GM12891 (cell line): Measurements from ENCODE around the gene CHRM2.

Experiments used
- POLR2A ChIP-seq: IDR thresholded peaks from 2 replicates; pipeline ENCODE4 v1.6.1; 2011; ENCODE audit warnings: low read depth, low read length, control low read depth
- POLR2AphosphoS5 ChIP-seq: IDR thresholded peaks from 2 replicates; pipeline ENCODE4 v1.6.1; 2011; ENCODE audit warnings: low read depth, low read length, control low read depth

DNA sequence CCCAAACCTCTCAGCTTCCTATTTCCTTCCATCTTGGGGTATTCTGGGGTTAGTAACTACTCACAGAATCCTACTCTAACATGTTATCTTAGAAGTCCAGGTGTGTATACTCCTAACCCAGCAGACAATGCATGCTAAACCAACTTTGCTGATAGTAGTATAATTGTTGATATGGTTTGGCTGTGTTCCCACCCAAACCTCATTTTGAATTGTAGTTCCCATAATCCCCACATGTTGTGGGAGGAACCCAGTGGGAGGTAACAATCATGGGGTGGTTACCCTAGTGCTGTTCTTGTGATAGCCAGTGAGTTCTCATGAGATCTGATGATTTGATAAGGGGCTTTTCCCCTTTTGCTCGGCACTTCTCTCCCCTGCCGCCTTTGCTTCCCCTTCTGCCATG is 135.1 kb downstream of the CHRM2 start:
- TF ChIP-seq POLR2A, result no peak
- no peak for TF ChIP-seq POLR2AphosphoS5
